Keratinocyte (primary cell): ENCODE results near the gene MBLAC1.

Source experiments
- EZH2 ChIP-seq: IDR thresholded peaks from one replicate; pipeline ENCODE4 v1.6.1; 2012; ENCODE audit warnings: inconsistent platforms, mild to moderate bottlenecking, low read length, moderate library complexity
- TF ChIP-seq, protein P1 (sequence below), 3 experiments: IDR thresholded peaks in 1 of 3; conservative IDR thresholded peaks in 1 of 3; optimal IDR thresholded peaks in 1 of 3; 2 replicates in 2 of 3; 3 replicates in 1 of 3; pipeline versions ENCODE3 to v1.5.1; 2011; ENCODE audit warnings: low read length in 3 of 3, mild to moderate bottlenecking in 3 of 3, moderate library complexity in 2 of 3, control low read depth in 1 of 3, inconsistent platforms in 1 of 3; ENCODE audit not compliant: insufficient read depth in 2 of 3; ENCODE audit errors: extremely low read depth in 1 of 3

DNA sequence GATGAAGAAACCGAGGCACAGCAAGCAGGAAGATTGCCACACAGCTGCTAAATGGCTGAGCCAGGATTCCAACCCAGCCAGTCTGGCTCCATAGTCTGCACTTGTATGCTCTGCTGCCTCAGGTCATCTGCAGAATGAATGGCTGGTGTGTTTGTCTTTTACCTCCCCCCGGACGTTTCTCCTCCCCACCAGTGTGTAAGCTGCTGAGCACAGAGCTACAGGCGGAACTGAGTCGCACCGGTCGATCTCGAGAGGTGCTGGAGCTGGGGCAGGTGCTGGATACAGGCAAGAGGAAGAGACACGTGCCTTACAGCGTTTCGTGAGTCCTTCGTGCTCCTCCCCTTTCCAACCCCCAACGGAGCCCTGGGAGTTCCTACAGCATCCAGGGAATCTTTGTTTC lies 4.7 kb upstream of the MBLAC1 start:
- TF ChIP-seq, protein P1, sequence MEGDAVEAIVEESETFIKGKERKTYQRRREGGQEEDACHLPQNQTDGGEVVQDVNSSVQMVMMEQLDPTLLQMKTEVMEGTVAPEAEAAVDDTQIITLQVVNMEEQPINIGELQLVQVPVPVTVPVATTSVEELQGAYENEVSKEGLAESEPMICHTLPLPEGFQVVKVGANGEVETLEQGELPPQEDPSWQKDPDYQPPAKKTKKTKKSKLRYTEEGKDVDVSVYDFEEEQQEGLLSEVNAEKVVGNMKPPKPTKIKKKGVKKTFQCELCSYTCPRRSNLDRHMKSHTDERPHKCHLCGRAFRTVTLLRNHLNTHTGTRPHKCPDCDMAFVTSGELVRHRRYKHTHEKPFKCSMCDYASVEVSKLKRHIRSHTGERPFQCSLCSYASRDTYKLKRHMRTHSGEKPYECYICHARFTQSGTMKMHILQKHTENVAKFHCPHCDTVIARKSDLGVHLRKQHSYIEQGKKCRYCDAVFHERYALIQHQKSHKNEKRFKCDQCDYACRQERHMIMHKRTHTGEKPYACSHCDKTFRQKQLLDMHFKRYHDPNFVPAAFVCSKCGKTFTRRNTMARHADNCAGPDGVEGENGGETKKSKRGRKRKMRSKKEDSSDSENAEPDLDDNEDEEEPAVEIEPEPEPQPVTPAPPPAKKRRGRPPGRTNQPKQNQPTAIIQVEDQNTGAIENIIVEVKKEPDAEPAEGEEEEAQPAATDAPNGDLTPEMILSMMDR (optimal IDR thresholded peaks at IDR 0.05 in 1 of 3, IDR thresholded peaks at IDR 0.05 in 1 of 3, conservative IDR thresholded peaks at IDR 0.05 in 1 of 3; ENCODE audit: extremely low read depth in 1 of 3, insufficient read depth in 2 of 3, low read length in 3 of 3) = no peak
- TF ChIP-seq EZH2 = no peak
